IMR-90 (cell line): ENCODE data around the gene RGS19. TPM values are rescaled to one million over a fixed set of nuclear protein-coding genes. Genes with fewer than 3 reads are reported as not detected.

Experiments
- ATAC-seq: fragments of 200-7000 bp; cut with Tn5 transposase; 2 replicates; pipeline ENCODE4 v1.9.1; 2020; ENCODE audit warnings: low read depth, mild to moderate bottlenecking, moderate library complexity
- BruUV-seq: library from RNA; stranded (reverse); fragments of 400-500 nt; replicated peaks from 2 replicates; lab custom pipeline; 2021; lab: Mats Ljungman, UMichigan
- CTCF ChIA-PET: fragments of 300-600 bp; formaldehyde crosslinking; extraction: SDS; loops from one replicate; lab custom pipeline; 2021; ENCODE audit warnings: antibody characterized with exemption; lab: Yijun Ruan, JAX
- POLR2A ChIA-PET: fragments of 300-600 bp; sonication (Branson Sonifier 250); formaldehyde crosslinking; loops from one replicate; lab custom pipeline; 2022; ENCODE audit warnings: antibody characterized with exemption; ENCODE audit not compliant: unreplicated experiment; lab: Charles Lee
- DNase-seq: peaks from one replicate; pipeline ENCODE4 v3.0.0; 2013
- H2AFZ ChIP-seq: replicated peaks from 2 replicates; pipeline ENCODE3; 2013; ENCODE audit warnings: low read length, mild to moderate bottlenecking; ENCODE audit not compliant: poor library complexity
- H2AK5ac ChIP-seq: 2 replicates; pipeline ENCODE4 v1.6.1; 2013; ENCODE audit warnings: low read depth, low read length, inconsistent platforms
- H2AK9ac ChIP-seq: replicated peaks from 2 replicates; pipeline ENCODE3; 2013; ENCODE audit warnings: mild to moderate bottlenecking, low read depth, low read length, moderate library complexity; ENCODE audit not compliant: poor library complexity
- H2BK120ac ChIP-seq: 2 replicates; pipeline ENCODE4 v1.6.1; 2013; ENCODE audit warnings: low read depth, low read length, inconsistent platforms
- H2BK15ac ChIP-seq: 3 replicates; pipeline ENCODE4 v1.6.1; 2013; ENCODE audit warnings: low read depth, low read length, inconsistent platforms
- H2BK20ac ChIP-seq: 2 replicates; pipeline ENCODE4 v1.6.1; 2013; ENCODE audit warnings: low read depth, mild to moderate bottlenecking, inconsistent platforms, low read length, moderate library complexity
- H2BK5ac ChIP-seq: 2 replicates; pipeline ENCODE4 v1.6.1; 2013; ENCODE audit warnings: mild to moderate bottlenecking, low read depth, low read length, inconsistent platforms; ENCODE audit not compliant: poor library complexity, severe bottlenecking
- H3K14ac ChIP-seq: replicated peaks from 2 replicates; pipeline ENCODE4 v1.6.1; 2013; ENCODE audit warnings: low read depth, low read length, inconsistent platforms
- H3K18ac ChIP-seq: 2 replicates; pipeline ENCODE4 v1.6.1; 2013; ENCODE audit warnings: low read depth, low read length, control low read depth
- H3K23ac ChIP-seq: 2 replicates; pipeline ENCODE4 v1.6.1; 2013; ENCODE audit warnings: low read depth, low read length, inconsistent platforms
- H3K27ac ChIP-seq: 2 replicates; pipeline ENCODE4 v1.5.1; 2013; ENCODE audit warnings: mild to moderate bottlenecking, control low read depth, low read length; ENCODE audit not compliant: insufficient read depth
- H3K27me3 ChIP-seq: 2 replicates; pipeline ENCODE4 v1.6.1; 2013; ENCODE audit warnings: low read length; ENCODE audit not compliant: control insufficient read depth, insufficient read depth
- H3K36me3 ChIP-seq: 2 replicates; pipeline ENCODE4 v1.6.1; 2013; ENCODE audit warnings: low read length, mixed read lengths; ENCODE audit not compliant: control insufficient read depth, insufficient read depth
- H3K4ac ChIP-seq: 2 replicates; pipeline ENCODE4 v1.6.1; 2013; ENCODE audit warnings: low read depth, low read length, inconsistent platforms
- H3K4me1 ChIP-seq: 2 replicates; pipeline ENCODE4 v1.6.1; 2013; ENCODE audit warnings: low read length, mixed read lengths; ENCODE audit not compliant: control insufficient read depth, insufficient read depth
- H3K4me2 ChIP-seq: 2 replicates; pipeline ENCODE4 v1.6.1; 2013; ENCODE audit warnings: low read depth, mild to moderate bottlenecking, control low read depth, low read length, moderate library complexity
- H3K4me3 ChIP-seq: 2 replicates; pipeline ENCODE4 v1.5.1; 2013; ENCODE audit warnings: low read depth, mild to moderate bottlenecking, control low read depth, low read length, moderate library complexity; ENCODE audit not compliant: insufficient read depth
- H3K56ac ChIP-seq: 2 replicates; pipeline ENCODE4 v1.6.1; 2013; ENCODE audit warnings: low read length, inconsistent platforms; ENCODE audit not compliant: insufficient read depth; ENCODE audit errors: extremely low read depth
- H3K79me1 ChIP-seq, 2 experiments: 2 replicates each; pipeline ENCODE4 v1.6.1; 2013; ENCODE audit warnings: low read length in 2 of 2, inconsistent platforms in 1 of 2, low read depth in 1 of 2
- H3K9ac ChIP-seq: 2 replicates; pipeline ENCODE4 v1.6.1; 2013; ENCODE audit warnings: low read depth, low read length, control low read depth
- H3K9me1 ChIP-seq: 2 replicates; pipeline ENCODE4 v1.6.1; 2013; ENCODE audit warnings: low read length, inconsistent platforms; ENCODE audit not compliant: insufficient read depth
- H3K9me3 ChIP-seq: 2 replicates; pipeline ENCODE4 v1.6.1; 2013; ENCODE audit warnings: low read length; ENCODE audit not compliant: control insufficient read depth, insufficient read depth
- H4K20me1 ChIP-seq: 2 replicates; pipeline ENCODE4 v1.6.1; 2013; ENCODE audit warnings: low read length, inconsistent platforms; ENCODE audit not compliant: insufficient read depth
- H4K5ac ChIP-seq: 2 replicates; pipeline ENCODE4 v1.6.1; 2013; ENCODE audit warnings: mild to moderate bottlenecking, low read depth, low read length, control low read depth
- H4K8ac ChIP-seq, 2 experiments: 2 replicates each; pipeline ENCODE4 v1.6.1; 2013; ENCODE audit warnings: low read depth in 2 of 2, low read length in 2 of 2, control low read depth in 1 of 2, inconsistent platforms in 1 of 2
- H4K91ac ChIP-seq: 2 replicates; pipeline ENCODE4 v1.6.1; 2013; ENCODE audit warnings: low read depth, low read length, inconsistent platforms; ENCODE audit not compliant: insufficient read depth
- BHLHE40 ChIP-seq: fragments of 150-350 bp; IDR thresholded peaks from 2 replicates; pipeline ENCODE4 v1.6.1; 2016; ENCODE audit warnings: mild to moderate bottlenecking, low read depth, low read length
- CEBPB ChIP-seq: IDR thresholded peaks from 2 replicates; pipeline ENCODE4 v1.6.1; 2012; ENCODE audit warnings: low read depth, low read length, improper control_type of control experiment
- CHD1 ChIP-seq: IDR thresholded peaks from 2 replicates; pipeline ENCODE4 v1.6.1; 2012; ENCODE audit warnings: low read depth, low read length, improper control_type of control experiment
- FOS ChIP-seq: fragments of 150-350 bp; IDR thresholded peaks from 2 replicates; pipeline ENCODE4 v1.6.1; 2016; ENCODE audit warnings: low read depth, low read length
- MAFK ChIP-seq: IDR thresholded peaks from 2 replicates; pipeline ENCODE4 v1.6.1; 2012; ENCODE audit warnings: low read depth, low read length, improper control_type of control experiment
- MAZ ChIP-seq: IDR thresholded peaks from 2 replicates; pipeline ENCODE4 v1.6.1; 2012; ENCODE audit warnings: low read depth, mild to moderate bottlenecking, low read length, improper control_type of control experiment, moderate library complexity, borderline replicate concordance
- MXI1 ChIP-seq: IDR thresholded peaks from 2 replicates; pipeline ENCODE4 v1.6.1; 2012; ENCODE audit warnings: low read depth, mild to moderate bottlenecking, low read length, moderate library complexity, borderline replicate concordance
- NFE2L2 ChIP-seq: fragments of 150-350 bp; IDR thresholded peaks from 2 replicates; pipeline ENCODE4 v1.6.1; 2016; ENCODE audit warnings: low read depth, mild to moderate bottlenecking, low read length
- POLR2A ChIP-seq: IDR thresholded peaks from 2 replicates; pipeline ENCODE4 v1.6.1; 2012; ENCODE audit warnings: mild to moderate bottlenecking, low read depth, low read length
- RAD21 ChIP-seq: IDR thresholded peaks from 2 replicates; pipeline ENCODE4 v1.6.1; 2012; ENCODE audit warnings: low read length, improper control_type of control experiment
- RCOR1 ChIP-seq: IDR thresholded peaks from 2 replicates; pipeline ENCODE4 v1.6.1; 2012; ENCODE audit warnings: mild to moderate bottlenecking, low read length, improper control_type of control experiment; ENCODE audit not compliant: insufficient replicate concordance
- RFX5 ChIP-seq: IDR thresholded peaks from 2 replicates; pipeline ENCODE4 v1.8.0; 2012; ENCODE audit warnings: low read depth, mild to moderate bottlenecking, low read length, moderate library complexity
- SMC3 ChIP-seq: fragments of 150-350 bp; IDR thresholded peaks from 2 replicates; pipeline ENCODE4 v1.6.1; 2016; ENCODE audit warnings: low read depth, mild to moderate bottlenecking, antibody characterized with exemption, low read length, moderate library complexity
- WGBS, 2 experiments: methylation state at CpG; one replicate each; pipeline versions ENCODE4 v1.1.5 to v1.1.7; 2013; ENCODE audit warnings: missing lambda C conversion rate in 2 of 2; ENCODE audit not compliant: insufficient read length in 1 of 2; ENCODE audit errors: extremely low coverage in 2 of 2; 5-methylcytosine and 5-hydroxymethylcytosine counted together
- dilution Hi-C: fragments of 300-500 bp; cut with HindIII; formaldehyde crosslinking; loops from one replicate; pipeline ENCODE4 v1.14.3; 2018; ENCODE audit warnings: low sequenced_read_pairs; ENCODE audit not compliant: unreplicated experiment
- in situ Hi-C: fragments of 300-500 bp; cut with MboI; formaldehyde crosslinking; loops from 3 replicates; pipeline ENCODE4 v1.14.3; 2019; ENCODE audit warnings: low sequenced_read_pairs, inconsistent platforms, mixed read lengths
- intact Hi-C: fragments of 100-400 bp; cut with micrococcal nuclease; formaldehyde crosslinking; loops from 2 replicates; pipeline ENCODE4 v1.10.0; 2022
- polyA plus RNA-seq, 3 experiments: library from polyadenylated mRNA; depleted of rRNA; stranded (reverse); fragments of >200 nt; gene quantifications; 2 replicates each; pipeline ENCODE4 v1.2.3, GENCODE V29; 2012; ENCODE audit warnings: low replicate concordance in 1 of 3
- total RNA-seq: library from RNA; depleted of rRNA; stranded (reverse); fragments of >200 nt; gene quantifications from 2 replicates; pipeline ENCODE4 v1.2.3, GENCODE V29; 2012
- TF ChIP-seq, protein P1 (sequence below): conservative IDR thresholded peaks from 2 replicates; pipeline ENCODE4 v1.5.1; 2012; ENCODE audit warnings: mild to moderate bottlenecking, low read depth, low read length, improper control_type of control experiment
- TF ChIP-seq, protein P2 (sequence below): fragments of 150-350 bp; IDR thresholded peaks from 2 replicates; pipeline ENCODE4 v1.6.1; 2017; ENCODE audit warnings: mild to moderate bottlenecking, antibody characterized with exemption, low read length, low read depth
- TF ChIP-seq, protein P3 (sequence below): fragments of 150-350 bp; IDR thresholded peaks from 2 replicates; pipeline ENCODE4 v1.6.1; 2016; ENCODE audit warnings: low read depth, mild to moderate bottlenecking, low read length, moderate library complexity, borderline replicate concordance

RGS19 gene
- total and polyA plus RNA-seq, 2 of the 4 experiments (the other 2 are of a cell fraction) = 7.7 to 17.5 TPM

DNA sequence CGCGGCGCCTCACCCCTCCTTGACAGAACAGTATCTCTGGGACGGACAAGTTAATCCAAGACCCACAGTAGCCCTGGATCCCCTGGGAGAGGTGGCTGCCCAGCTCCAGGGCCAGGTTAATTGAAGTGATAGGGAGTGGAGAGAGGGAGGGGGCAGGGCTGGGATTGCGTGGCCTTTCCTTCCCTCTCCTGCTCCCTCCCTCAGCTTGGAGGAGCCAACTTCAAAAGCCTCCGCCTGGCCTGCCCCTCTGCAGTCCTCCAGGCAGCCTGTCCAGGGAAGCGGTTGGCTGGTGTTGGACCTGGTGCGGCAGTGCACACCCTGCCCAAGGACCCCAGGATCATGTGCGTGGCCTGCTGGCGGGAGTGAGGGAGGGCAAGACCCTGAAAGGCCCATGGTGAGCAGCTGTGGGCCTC, 43.4 kb downstream of the RGS19 start, which contains the start of gene C20orf204:
C20orf204 (plus strand) TSS at position 250 of the 413 bp plus-strand sequence; CDS start at position 392, 142 bp downstream.
- Histone ChIP-seq H3K23ac (no peak within 1 kb of the TSS), H3K9me1 (no peaks in the 10 kb centered on the region), H3K4me1 (peaks cover 4% of the 10 kb centered on the region; the same call in 1 of the 2 replicates), H3K9ac (no peak within 1 kb of the TSS), H2AFZ (no peak within 1 kb of the TSS), H3K9me3 (no peaks in the 10 kb centered on the region), H3K56ac (no peak within 1 kb of the TSS), H3K27me3 (peaks cover 29% of the 10 kb centered on the region), H3K36me3 (peaks cover 22% of the 10 kb centered on the region), H3K79me1 (no peaks in the 10 kb centered on the region), H4K91ac (no peak within 1 kb of the TSS), H2BK5ac (no peak within 1 kb of the TSS), H3K4me3 (no peak within 1 kb of the TSS), H3K4me2 (no peak within 1 kb of the TSS), H3K27ac (no peak within 1 kb of the TSS), H3K14ac (no peak within 1 kb of the TSS), H4K8ac (no peak within 1 kb of the TSS), H4K5ac (no peak within 1 kb of the TSS), H2BK15ac (no peak within 1 kb of the TSS), H4K20me1 (peaks cover 5% of the 10 kb centered on the region; the same call in 1 of the 2 replicates), H3K4ac (no peak within 1 kb of the TSS), H2AK9ac (peak within 1 kb of the TSS; percentile 59), H2BK20ac (no peak within 1 kb of the TSS), H2AK5ac (no peak within 1 kb of the TSS), H2BK120ac (no peak within 1 kb of the TSS), H3K18ac (no peak within 1 kb of the TSS)
- ATAC-seq (no peak), DNase-seq (no peak)
- TF ChIP-seq, protein P1, sequence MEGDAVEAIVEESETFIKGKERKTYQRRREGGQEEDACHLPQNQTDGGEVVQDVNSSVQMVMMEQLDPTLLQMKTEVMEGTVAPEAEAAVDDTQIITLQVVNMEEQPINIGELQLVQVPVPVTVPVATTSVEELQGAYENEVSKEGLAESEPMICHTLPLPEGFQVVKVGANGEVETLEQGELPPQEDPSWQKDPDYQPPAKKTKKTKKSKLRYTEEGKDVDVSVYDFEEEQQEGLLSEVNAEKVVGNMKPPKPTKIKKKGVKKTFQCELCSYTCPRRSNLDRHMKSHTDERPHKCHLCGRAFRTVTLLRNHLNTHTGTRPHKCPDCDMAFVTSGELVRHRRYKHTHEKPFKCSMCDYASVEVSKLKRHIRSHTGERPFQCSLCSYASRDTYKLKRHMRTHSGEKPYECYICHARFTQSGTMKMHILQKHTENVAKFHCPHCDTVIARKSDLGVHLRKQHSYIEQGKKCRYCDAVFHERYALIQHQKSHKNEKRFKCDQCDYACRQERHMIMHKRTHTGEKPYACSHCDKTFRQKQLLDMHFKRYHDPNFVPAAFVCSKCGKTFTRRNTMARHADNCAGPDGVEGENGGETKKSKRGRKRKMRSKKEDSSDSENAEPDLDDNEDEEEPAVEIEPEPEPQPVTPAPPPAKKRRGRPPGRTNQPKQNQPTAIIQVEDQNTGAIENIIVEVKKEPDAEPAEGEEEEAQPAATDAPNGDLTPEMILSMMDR = no peak
- TF ChIP-seq MXI1 (no peak), MAZ (no peak), POLR2A (no peak), CEBPB (no peak), MAFK (no peak), BHLHE40 (no peak), SMC3 (no peak), RAD21 (no peak), RFX5 (no peak), RCOR1 (no peak), FOS (no peak), NFE2L2 (no peak), CHD1 (no peak)
- TF ChIP-seq, protein P2, sequence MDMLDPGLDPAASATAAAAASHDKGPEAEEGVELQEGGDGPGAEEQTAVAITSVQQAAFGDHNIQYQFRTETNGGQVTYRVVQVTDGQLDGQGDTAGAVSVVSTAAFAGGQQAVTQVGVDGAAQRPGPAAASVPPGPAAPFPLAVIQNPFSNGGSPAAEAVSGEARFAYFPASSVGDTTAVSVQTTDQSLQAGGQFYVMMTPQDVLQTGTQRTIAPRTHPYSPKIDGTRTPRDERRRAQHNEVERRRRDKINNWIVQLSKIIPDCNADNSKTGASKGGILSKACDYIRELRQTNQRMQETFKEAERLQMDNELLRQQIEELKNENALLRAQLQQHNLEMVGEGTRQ = no peak
- TF ChIP-seq, protein P3, sequence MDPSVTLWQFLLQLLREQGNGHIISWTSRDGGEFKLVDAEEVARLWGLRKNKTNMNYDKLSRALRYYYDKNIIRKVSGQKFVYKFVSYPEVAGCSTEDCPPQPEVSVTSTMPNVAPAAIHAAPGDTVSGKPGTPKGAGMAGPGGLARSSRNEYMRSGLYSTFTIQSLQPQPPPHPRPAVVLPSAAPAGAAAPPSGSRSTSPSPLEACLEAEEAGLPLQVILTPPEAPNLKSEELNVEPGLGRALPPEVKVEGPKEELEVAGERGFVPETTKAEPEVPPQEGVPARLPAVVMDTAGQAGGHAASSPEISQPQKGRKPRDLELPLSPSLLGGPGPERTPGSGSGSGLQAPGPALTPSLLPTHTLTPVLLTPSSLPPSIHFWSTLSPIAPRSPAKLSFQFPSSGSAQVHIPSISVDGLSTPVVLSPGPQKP = no peak
- WGBS, 2 experiments = 83% methylated on average over 2 of the region's 10 CpGs; no CpG with 5 or more reads in 1 of the 2 experiments
- POLR2A ChIA-PET = no interaction called here
- intact Hi-C loops (no loop called here), in situ Hi-C loops (no loop called here), dilution Hi-C loops (no loop called here)
- no TSS peak for BruUV-seq
- CTCF ChIA-PET = no interaction called here
